NCI-H2107 (cell line): ENCODE measurements around the gene CC2D2A.
"Not testable (repeated sequence)": the region's sequence is repeated elsewhere in the genome, so short reads cannot be mapped to it uniquely, and the experiment has no call there.

ENCODE experiments used
- DNase-seq: peaks from one replicate; lab custom pipeline; 2025; lab: John Stamatoyannopoulos, UW

Gene CC2D2A

DNA sequence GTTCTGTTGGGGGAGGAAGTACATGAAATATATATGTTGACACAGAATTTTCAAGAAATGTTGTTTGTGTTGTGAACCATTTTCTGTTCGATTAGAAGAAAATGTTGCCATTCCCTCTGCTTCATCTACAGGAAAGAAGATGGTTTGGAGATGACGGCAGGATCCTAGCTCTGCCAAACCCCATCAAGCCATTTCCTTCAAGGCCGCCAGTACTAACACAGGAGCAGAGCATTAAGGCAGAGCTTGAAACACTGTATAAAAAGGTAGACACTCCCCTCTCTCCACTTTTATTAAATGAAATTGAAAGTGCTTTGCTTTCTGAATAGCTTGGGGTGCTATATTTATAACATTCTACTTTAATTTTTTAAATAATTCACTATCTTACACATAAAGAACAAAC is 46.8 kb downstream of the CC2D2A start:
- DNase-seq, result no peak

DNA sequence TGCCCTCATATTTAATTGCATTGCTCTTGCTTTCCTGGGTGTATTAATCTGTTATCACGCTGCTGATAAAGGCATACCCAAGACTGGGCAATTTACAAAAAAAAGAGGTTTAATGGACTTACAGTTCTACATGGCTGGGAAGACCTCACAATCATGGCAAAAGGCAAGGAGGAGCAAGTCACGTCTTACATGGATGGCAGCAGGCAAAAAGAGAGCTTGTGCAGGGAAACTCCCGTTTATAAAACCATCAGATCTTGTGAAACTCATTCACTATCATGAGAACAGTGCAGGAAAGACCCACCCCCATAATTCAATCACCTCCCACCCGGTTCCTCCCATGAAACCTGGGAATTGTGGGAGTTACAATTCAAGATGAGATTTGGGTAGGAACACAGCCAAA is 48.0 kb downstream of the CC2D2A start:
- DNase-seq, result not testable (repeated sequence)

DNA sequence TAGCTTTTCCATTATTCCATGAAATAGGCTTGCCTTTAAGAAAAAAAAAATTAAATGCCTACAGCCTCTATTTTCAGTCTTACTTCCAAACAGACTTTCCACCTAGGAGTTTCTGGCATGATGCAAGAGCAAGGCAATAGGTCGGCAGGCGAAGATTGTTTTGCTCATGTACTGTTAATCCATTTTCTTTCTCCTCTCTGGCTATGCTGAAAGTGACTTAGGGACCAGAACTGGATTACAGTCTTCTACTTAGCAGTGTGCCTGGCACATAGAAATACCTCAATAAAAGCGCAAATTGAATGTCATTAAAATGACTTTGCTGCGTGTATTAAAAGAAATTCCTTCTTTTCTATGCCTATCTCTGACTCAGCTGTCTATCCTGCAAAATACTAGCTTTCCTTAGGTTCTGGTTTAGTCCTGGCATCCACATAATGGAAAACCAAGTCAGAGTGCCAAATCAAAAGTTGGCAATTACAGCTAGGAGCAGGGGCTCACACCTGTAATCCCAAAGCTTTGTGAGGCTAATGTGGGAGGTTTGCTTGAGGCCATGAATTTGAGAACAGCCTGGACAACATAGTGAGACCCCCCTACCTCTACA is 51.9 kb downstream of the CC2D2A start:
- DNase-seq, result no peak

DNA sequence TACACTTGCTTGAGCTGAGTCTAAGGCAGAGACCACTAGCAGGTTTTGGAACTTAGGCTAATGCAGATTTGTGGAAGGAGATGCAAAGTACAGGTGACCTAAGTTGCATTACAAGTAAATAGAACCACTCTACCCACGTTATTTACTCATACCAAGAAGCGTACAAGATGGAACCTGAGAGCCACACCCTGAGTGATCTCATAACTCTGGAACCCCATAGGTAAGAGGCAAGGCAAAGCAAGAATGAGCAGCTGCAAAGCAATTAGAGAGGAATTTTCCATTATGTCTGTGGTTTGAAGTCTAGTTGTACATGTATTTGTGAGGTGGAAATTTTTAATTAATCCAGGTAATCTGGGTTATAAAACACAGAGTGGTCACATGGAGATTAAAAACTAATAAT is 55.4 kb downstream of the CC2D2A start:
- no peak for DNase-seq

DNA sequence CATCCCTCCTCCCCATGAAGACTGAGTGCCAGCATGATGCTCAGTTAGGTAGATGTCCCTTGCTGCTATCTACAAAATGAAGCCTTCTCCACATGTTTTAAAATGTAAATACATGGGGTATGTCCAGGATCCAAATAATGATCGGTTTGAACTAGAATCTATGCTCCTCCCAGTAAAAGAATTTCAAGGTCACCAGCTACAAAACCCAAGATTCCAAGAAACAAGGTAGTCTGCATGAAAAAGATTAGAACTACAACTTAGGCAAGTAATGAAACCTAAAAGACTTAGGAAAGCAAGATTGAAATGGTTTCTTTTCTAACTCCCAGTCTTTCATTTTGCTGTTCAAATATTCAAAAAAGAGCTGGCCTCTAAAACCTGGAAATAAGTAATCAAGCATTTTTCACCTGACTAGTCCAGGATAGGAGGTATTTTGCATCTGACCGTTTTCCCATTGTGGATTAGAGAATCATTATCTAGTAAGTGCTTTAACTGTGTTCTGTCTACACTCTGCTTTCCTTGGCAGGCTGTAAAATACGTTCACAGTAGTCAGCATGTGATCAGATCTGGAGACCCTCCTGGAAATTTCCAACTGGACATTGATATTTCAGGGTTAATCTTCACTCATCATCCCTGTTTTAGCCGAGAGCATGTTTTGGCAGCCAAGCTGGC is 57.4 kb downstream of the CC2D2A start:
- no peak for DNase-seq

DNA sequence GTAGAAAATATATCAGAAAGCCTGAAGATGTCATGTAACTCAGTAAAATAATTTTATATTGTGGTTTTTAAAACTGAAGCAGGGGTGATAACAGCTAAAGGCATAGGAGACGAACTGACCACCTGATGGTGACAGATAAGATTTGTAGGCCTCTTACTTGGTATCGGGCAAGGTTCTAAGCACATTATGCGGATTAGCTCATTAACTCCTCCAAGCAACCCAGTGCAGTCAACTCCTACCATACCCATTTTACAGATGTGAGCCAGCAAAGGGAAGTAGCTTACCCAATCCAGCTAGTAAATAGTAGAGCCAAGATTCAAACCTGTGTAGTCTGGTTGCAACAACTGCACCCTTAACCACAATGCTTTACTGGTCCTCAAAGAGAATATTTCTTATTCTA is 62.1 kb downstream of the CC2D2A start:
- DNase-seq, result no peak

DNA sequence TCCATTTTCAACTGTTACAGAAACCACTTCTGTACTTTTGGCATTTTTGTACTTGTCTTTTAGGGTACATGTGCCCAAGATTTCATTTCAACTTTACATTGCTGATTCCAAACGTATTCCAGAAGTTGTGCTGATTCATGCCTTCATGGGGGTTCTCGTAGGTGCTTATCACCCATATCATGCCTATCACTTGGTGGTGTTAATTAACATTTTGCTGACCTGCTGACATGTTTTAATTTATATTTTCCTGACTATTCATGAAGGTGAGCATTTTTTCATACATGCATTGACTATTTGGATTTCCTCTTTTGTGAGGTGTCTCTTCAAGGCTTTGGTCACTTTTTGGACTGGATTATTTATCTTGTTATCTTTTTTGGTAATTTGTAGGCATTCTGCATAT is 64.1 kb downstream of the CC2D2A start:
- no peak for DNase-seq

DNA sequence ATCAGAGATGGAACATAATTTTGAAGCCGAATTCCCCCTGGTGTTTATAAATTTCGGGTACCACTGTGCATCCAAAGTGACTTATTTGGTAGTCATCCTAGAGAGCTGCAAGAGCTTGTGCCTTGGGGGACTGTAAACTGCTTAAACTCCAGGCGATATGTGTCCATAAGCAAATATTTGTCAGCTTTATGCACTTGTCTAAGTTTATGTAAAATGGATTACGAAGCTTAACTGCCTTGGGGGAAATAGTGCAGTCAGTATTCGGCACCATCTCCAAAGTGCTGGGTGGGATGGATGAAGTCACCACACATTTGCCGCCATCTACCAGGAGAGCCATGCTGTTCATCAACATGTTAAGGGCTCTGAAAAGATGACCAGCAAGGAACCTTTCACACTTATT is 65.9 kb downstream of the CC2D2A start:
- DNase-seq, result no peak

DNA sequence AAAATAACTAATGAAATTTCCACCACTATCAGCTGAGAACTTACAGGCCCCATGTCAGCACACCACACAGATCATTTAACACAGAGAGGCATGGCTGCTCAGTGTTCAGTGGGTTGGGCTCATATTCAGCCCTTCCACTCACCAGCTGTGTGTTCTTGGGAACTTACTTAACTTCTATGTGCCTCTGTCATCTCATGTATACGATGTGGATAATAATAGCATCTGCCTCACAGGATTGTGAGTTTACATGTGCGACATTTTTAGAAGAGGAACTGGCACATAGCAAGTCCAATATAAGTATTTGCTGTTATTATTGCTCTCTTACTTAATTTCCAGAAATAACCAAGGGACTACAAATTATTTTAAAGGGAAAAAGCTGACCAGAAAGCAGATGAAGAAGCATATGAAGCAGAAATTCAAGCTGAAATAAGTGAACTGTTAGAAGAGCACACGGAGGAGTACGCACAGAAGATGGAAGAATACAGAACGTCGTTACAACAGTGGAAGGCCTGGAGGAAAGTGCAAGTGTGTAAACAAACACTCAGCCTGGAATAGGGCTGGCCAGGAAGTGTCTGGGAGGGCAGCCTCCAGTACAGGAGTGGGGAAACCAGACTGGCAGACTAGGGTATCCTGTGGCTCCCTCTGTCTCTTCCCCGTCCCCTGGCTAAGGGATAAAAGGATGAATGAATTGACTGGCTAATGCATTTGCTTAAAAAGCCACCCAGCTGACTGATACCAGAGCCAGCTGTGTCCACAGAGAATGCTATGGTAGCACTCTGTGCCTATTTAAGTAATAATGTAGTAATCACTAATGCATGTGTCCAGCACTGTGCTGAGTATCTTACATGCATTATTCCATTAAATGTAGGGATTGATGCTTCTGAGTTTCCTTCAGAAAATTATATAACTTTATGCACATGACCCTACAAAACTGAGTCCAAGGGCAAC is 67.1 kb downstream of the CC2D2A start:
- no peak for DNase-seq

DNA sequence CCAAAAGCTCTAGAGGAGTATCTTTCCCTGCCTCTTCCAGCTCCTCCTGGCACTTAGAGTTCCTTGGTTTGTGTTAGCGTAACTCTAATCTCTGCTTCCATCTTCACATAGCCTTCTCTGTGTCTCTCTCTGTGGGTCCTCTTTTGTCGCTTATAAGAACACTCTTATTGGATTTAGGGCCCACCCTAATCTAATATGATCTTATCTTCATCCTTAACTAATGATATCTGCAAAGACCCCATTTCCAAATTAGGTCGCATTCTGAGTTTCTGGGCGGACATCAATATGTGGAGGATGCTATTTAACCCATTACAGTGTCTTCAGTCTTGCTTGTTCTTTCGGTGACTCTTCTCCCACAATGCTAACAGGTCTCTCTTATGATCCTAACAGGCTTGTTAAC is 72.3 kb downstream of the CC2D2A start:
- DNase-seq, result no peak

DNA sequence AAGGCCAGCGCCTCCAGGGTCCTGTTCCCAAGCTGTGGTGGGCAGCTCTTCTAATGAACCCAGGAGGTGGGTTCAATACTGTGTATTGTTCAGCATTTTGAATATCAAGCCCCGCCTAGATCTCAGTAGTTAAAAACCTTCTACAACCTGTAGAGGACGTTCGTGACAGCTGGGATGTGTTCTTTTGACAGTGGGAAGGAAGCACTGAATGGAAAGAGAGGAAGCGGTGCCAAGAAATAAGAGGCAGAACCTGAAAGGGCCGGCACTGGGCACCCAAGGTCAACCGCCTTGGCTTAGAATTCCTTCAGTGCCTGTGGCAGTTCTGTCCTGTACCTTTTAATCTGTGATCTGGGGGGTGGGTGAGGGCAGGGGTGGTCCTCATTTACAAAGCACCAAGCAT is 73.1 kb downstream of the CC2D2A start:
- no peak for DNase-seq

DNA sequence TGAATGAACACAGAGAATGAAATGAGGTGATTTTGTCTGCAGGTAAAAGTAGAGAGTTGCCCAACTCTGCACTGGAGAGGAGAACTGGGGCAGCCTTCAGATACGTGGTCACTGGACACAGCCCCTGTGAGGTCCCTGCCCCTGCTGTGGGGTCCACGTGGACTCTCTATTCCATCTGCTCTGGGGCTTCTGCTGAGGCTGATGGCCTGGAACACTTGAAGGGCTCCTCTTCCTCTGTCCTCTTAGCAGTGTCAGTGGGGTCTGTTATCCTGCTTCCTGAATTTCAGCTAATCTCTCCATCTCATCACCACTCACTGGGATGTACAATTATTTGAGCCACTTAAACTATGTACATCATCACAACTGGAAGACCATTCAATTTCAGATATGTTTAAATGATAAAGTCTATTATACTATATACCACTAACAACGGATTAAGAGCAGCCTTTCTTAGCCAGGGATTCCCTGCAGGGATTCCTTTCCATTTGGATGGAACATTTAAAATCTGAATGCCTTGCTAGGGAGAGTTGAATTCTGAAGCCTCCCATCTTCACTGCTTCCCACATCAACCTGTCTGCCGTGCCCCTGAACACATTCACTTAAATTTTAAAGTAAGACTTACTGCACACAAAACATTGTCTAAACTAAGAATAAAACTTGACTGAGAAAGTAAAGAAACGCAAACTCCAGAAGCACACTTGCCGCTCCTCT is 74.0 kb downstream of the CC2D2A start:
- no peak for DNase-seq

DNA sequence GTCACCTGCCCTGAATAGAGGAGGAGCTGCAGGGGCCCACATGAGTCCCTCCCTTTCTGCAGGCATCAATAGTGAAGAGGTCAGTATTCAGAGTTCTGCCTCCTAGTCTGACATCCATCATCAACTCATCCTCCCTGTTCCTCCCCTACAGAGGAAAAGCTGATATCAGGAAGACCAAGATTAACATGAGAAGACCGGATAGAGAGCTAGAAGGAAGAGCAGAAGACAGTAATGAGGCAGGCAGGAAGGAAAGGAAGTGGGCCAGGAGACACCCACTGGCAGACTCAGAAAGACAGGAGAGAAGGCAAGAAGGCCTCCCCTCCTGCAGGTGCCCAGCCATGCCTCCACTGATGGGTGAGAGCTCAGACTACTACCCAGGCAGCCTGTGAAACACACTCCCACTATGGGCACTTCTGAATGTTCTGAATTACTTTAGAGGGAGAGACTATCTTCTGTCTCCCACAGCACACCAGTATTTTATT is 74.6 kb downstream of the CC2D2A start:
- DNase-seq, result no peak

DNA sequence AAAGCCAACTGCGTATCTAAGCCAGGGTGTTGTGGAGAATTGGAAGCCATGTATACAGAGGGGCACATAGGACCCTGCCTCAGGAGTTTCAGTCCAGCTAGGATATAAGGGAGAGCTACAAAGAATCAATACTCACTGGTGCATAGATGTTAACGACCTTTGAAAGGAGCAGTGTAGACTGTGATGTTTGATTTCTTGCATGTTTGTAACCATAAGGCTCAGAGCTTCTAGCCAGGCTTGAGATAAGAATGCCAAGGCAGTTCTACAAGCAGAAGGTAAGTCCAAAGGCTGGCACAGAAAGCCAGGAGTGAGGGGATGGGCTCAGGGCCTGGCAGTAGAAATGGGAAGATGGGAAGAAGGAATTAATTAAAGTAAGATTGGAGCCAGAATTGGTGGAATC is 75.7 kb downstream of the CC2D2A start:
- no peak for DNase-seq

DNA sequence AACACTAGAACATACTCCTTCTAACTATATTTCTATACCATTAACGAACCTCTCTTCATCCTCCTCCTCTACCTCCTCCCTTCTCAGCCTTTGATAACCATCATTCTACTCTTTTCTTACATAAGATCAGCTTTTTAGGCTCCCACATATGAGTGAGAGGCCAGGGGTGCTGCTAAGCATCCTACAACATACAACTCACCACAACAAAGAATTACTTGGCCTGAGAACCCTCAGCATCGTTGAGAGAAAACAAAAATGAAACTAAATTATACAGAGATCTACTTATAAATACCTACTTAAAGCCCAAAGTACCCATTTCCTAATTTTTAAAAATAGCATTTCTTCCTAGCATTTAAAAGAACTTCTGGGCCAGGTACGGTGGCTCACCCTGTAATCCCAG is 77.7 kb downstream of the CC2D2A start:
- no peak for DNase-seq

DNA sequence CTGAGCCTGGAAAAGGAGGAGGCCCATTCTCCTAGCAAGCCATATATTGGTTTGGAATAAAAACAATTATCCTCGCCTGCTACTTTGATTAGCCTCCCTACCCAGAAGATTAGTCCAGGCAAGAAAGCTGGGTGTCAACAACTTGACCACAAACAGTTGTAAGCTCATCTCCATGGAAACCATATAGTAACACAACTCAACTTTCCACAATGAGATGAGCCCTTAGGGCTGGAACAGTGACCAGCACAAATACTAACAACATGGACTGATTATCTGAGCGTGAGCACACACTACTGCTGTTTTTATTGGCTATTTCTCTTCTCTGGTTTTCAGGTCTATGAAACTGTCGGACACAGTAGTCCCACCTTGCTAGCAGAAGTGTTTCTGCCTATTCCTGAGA is 80.8 kb downstream of the CC2D2A start:
- DNase-seq, result no peak

DNA sequence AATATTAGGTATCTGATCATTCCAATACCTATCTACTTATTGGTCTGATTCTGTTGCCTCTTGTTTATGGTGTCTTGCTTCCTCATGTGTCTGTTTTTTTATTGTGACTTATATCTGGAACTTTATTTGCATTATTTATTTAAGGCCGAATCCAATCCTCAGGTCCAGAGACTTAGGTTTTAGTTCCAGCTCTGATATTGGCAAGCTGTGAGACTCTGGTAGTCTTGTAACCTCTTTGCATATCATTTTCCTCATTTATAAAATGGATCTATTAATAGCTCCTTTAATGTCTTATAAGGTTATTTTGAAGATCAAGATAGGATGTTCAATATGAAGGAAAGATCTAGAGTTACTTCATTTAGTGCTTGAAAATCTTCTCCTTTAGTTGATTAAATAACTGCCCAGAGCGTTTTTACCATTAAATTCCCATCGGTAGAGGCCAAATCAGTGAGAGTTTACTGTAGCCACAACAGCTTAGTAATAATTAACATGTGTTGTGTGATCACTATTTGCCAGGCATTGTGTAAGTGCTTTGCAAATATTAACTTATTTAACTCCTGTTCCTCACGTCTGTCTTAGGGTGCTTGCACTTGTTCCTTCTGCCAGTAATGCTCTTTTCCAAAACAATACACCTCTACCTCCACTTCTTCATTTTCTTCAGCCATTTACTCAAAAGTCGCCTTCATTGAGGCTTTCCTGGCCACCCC is 82.2 kb downstream of the CC2D2A start:
- no peak for DNase-seq

DNA sequence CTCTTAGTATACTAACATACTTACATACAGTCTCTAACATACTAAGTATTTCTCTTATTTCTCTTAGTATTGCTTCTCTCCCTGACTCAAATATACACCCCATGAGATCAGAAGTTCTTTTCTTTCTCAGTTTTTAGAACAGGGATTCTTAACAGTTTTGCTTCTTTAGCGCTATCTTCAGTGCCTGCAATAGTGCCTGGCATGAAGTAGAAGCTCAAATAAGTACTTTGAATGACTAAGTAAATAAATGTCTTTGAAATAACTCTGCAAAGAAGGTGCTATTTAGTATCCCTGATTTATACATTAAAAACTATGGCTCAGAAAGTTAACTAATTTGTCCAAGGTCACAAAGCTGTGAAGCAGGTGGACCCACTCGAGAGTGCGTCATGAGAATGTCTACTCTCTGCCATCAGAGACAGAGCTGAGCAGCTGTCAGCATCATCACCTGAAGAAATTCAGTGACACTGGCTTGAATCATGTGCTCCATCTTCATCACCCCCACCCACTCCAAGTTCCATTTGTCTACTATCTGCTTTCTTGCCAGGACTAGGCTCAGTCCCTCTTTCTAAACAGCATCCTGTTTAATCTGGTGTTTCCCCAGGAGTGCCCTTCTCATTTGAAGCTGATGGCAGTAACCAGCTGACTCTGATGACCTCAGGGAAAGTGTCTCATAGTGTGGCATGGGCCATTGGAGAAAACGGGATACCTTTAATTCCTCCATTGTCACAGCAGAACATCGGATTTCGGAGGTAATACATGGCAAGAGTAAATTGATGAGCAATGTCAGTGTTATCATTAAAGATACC is 83.1 kb downstream of the CC2D2A start:
- DNase-seq, result no peak

DNA sequence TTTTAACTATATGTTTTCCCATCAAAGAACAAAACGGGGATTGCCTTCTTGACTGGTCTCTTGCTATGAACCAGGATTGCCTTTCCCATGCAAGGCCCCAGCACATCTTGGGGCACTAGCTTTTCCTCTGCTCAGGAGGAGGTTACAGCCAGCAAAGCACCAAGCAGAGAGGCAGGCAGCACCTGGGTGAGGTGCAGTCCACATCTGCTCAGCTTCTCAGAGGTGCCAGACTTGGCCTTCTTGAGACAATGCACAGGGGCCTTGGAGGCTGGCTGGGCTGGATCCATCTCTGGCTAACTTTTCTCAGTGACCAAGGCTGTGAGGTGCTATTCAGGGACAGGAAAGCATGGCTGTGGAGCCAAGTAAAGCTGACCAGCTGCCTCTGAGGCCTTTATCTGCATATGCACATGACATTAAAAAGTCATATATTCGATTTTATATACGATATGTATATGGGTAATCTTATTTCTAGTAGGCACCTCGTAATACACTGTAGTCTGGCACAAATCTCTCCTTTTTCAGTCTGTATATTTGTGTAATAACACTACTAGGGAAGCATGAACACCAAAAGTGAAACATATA is 86.9 kb downstream of the CC2D2A start:
- DNase-seq, result no peak

DNA sequence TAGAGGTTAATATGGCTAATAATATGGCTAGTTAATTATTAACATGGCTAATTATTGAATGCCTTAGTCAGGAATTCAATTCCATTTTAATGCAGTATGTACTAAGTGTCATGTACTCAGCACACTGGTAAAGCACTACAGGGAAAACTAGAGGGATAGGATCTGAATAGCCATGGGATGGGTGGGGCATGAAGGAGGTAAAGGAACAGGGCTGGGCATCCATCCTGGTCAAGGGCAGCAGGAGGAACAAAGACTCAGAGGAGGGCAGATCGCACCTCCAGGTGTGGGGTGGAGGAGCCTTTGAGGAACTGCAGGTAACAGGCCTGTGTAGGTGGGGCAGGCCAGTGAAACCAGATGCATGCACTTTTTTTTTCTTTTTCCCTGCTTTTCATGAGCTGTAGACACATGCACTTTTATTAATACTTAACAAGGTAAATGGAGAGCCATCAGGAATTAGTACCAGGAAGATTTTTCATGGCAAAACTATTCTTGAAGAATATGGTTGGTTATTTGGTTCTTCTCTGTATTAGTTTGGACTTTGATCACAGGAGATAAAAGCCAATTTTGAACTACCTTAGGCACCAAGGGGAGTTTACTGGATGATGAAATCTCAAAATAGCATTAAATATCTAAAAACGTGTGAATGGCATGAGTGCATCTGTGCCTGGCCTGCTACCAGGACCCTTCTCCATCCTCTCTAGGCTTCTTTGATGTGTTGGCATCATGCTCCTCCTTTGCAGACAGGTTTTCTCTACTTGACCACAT is 88.3 kb downstream of the CC2D2A start:
- DNase-seq, result no peak
